Neural progenitor cell (in vitro differentiated cells): ENCODE results near the gene ZNF699. TPM values are rescaled to one million over a fixed set of nuclear protein-coding genes. Genes with fewer than 3 reads are reported as not detected.

ENCODE experiments used
- DNase-seq: peaks from one replicate; pipeline ENCODE4 v3.0.0-alpha.2; 2016; ENCODE audit warnings: low spot score
- H2AFZ ChIP-seq: fragments of 200-600 bp; sonication (generic); replicated peaks from 2 replicates; pipeline ENCODE4 v1.6.1; 2016; ENCODE audit warnings: antibody characterized with exemption
- H3F3A ChIP-seq: fragments of 200-600 bp; sonication (generic); 2 replicates; pipeline ENCODE4 v1.6.1; 2016; ENCODE audit warnings: antibody characterized with exemption, low read depth
- H3K27ac ChIP-seq: fragments of 200-600 bp; sonication (generic); 2 replicates; pipeline ENCODE4 v1.5.1; 2016; ENCODE audit warnings: mild to moderate bottlenecking
- H3K27me3 ChIP-seq: fragments of 200-600 bp; sonication (generic); 2 replicates; pipeline ENCODE4 v1.6.1; 2016; ENCODE audit warnings: mild to moderate bottlenecking, moderate library complexity
- H3K36me3 ChIP-seq: fragments of 200-600 bp; sonication (generic); 2 replicates; pipeline ENCODE4 v1.5.1; 2016
- H3K4me1 ChIP-seq: fragments of 200-600 bp; sonication (generic); 2 replicates; pipeline ENCODE4 v1.6.1; 2016; ENCODE audit warnings: mixed run types
- H3K4me2 ChIP-seq: fragments of 200-600 bp; sonication (generic); 2 replicates; pipeline ENCODE4 v1.6.1; 2016
- H3K4me3 ChIP-seq: fragments of 200-600 bp; sonication (generic); 2 replicates; pipeline ENCODE4 v1.5.1; 2016
- H3K79me2 ChIP-seq: fragments of 200-600 bp; sonication (generic); 2 replicates; pipeline ENCODE4 v1.6.1; 2016; ENCODE audit warnings: low read depth
- H3K9ac ChIP-seq: fragments of 200-600 bp; sonication (generic); 2 replicates; pipeline ENCODE4 v1.6.1; 2016
- H3K9me3 ChIP-seq: fragments of 200-600 bp; sonication (generic); 2 replicates; pipeline ENCODE4 v1.5.1; 2016; ENCODE audit warnings: low read depth
- H4K20me1 ChIP-seq: fragments of 200-600 bp; sonication (generic); 2 replicates; pipeline ENCODE4 v1.6.1; 2016; ENCODE audit warnings: low read depth
- H3K27ac Mint-ChIP-seq: 3 replicates; pipeline ENCODE4 v1.8.0; 2021; ENCODE audit warnings: mixed read lengths
- H3K27me3 Mint-ChIP-seq: 2 replicates; pipeline ENCODE4 v1.8.0; 2022; ENCODE audit warnings: low read depth, mild to moderate bottlenecking, inconsistent platforms, moderate library complexity, mixed read lengths; ENCODE audit not compliant: insufficient read depth
- H3K36me3 Mint-ChIP-seq: 3 replicates; pipeline ENCODE4 v1.8.0; 2021; ENCODE audit warnings: mixed read lengths
- H3K4me1 Mint-ChIP-seq: 3 replicates; pipeline ENCODE4 v1.8.0; 2021; ENCODE audit warnings: mixed read lengths
- H3K4me3 Mint-ChIP-seq: 3 replicates; pipeline ENCODE4 v1.8.0; 2021; ENCODE audit warnings: mild to moderate bottlenecking, moderate library complexity, mixed read lengths
- H3K9me3 Mint-ChIP-seq: 3 replicates; pipeline ENCODE4 v1.8.0; 2020; ENCODE audit warnings: mixed read lengths
- CTCF ChIP-seq: fragments of 200-600 bp; sonication (generic); IDR thresholded peaks from 2 replicates; pipeline ENCODE4 v1.5.1; 2017; ENCODE audit warnings: antibody characterized with exemption, mild to moderate bottlenecking
- EZH2 ChIP-seq: fragments of 200-600 bp; sonication (generic); IDR thresholded peaks from 2 replicates; pipeline ENCODE4 v1.6.1; 2017; ENCODE audit warnings: antibody characterized with exemption, mild to moderate bottlenecking, moderate library complexity
- EZH2phosphoT487 ChIP-seq: fragments of 200-600 bp; sonication (generic); IDR thresholded peaks from 2 replicates; pipeline ENCODE4 v1.6.1; 2017; ENCODE audit warnings: antibody characterized with exemption
- total RNA-seq: library from RNA; depleted of rRNA; stranded (reverse); fragments of >200 nt; gene quantifications from 2 replicates; pipeline ENCODE4 v1.2.3, GENCODE V29; 2015; ENCODE audit warnings: low replicate concordance

The ZNF699 gene
- total RNA-seq, 1 donor from 2014 or later: 12.9 TPM

DNA sequence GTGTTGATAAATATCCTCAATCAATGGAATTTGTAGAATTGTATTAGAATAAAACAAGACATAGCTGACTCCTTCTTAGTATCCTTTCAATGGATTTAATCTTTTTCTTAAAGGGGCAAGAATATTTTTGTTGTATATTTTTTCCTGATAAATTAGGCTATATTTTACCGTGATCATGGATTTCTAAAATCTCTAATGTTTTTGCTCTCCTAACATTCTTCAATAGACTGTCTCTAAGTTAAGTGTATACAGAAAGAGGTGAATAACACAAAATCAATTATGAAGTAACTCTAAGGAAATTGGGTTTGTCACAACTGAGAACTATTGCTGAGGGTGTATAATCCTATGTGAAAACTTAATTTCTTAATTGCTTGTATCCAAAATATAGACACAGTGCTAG lies 59.0 kb downstream of the ZNF699 start, which contains the start of gene OR7E24:
OR7E24 (plus strand) TSS at position 301 of the 400 bp plus-strand sequence. CDS start 114 bp downstream, outside the sequence.
- Mint-ChIP-seq H3K4me3 (no peak within 1 kb of the TSS), H3K27ac (no peak within 1 kb of the TSS), H3K27me3 (peaks cover 3% of the 10 kb centered on the region), H3K4me1 (no peaks in the 10 kb centered on the region), H3K9me3 (peaks cover 20% of the 10 kb centered on the region), H3K36me3 (no peaks in the 10 kb centered on the region)
- H3K36me3 ChIP-seq: no peaks in the 10 kb centered on the region
- no peaks in the 10 kb centered on the region for H3K4me1 ChIP-seq
- H3K27me3 ChIP-seq: no peaks in the 10 kb centered on the region
- H3K9ac ChIP-seq: no peak within 1 kb of the TSS
- DNase-seq: no peak
- no peak within 1 kb of the TSS for H2AFZ ChIP-seq
- no peak within 1 kb of the TSS for H3K4me2 ChIP-seq
- H3K27ac ChIP-seq: no peak within 1 kb of the TSS
- H3F3A ChIP-seq: no peaks in the 10 kb centered on the region
- no peaks in the 10 kb centered on the region for H4K20me1 ChIP-seq
- no peaks in the 10 kb centered on the region for H3K9me3 ChIP-seq
- no peak for TF ChIP-seq EZH2phosphoT487
- no peak for TF ChIP-seq EZH2
- TF ChIP-seq CTCF: no peak
- no peaks in the 10 kb centered on the region for H3K79me2 ChIP-seq
- H3K4me3 ChIP-seq: no peak within 1 kb of the TSS

Other genes starting within 250 kb of the ZNF699 start
- not detected in 2 replicates for gene OR1M1, start 222.8 kb downstream of the ZNF699 start, total RNA-seq
- gene OR7G2, start 202.4 kb downstream of the ZNF699 start, total RNA-seq: not detected in 2 replicates
- not detected in 2 replicates for gene OR7G1, start 194.1 kb downstream of the ZNF699 start, total RNA-seq
- not detected in 2 replicates for gene OR7G3, start 182.9 kb downstream of the ZNF699 start, total RNA-seq
- 19.6 and 23.0 TPM in 2 replicates for gene ZNF317, start 169.4 kb downstream of the ZNF699 start, total RNA-seq
- gene OR7D2, start 130.9 kb downstream of the ZNF699 start, total RNA-seq: 1.4 and 1.5 TPM in 2 replicates
- gene OR7D4, start 90.2 kb downstream of the ZNF699 start, total RNA-seq: not detected in 2 replicates
- gene OR7E24, start 58.9 kb downstream of the ZNF699 start, total RNA-seq: not detected in 2 replicates
- gene ZNF559, start 14.3 kb upstream of the ZNF699 start, total RNA-seq: 41.6 and 79.8 TPM in 2 replicates
- 15.7 and 20.9 TPM in 2 replicates for gene ZNF177, start 53.2 kb upstream of the ZNF699 start, total RNA-seq
- gene ZNF266, start 125.7 kb upstream of the ZNF699 start, total RNA-seq: 35.1 and 46.2 TPM in 2 replicates
- not detected in 2 replicates for gene ZNF560, start 188.8 kb upstream of the ZNF699 start, total RNA-seq
- 29.6 and 32.6 TPM in 2 replicates for gene ZNF426, start 228.8 kb upstream of the ZNF699 start, total RNA-seq